ENCODE results near the gene ATP2B2. TPM values are rescaled to one million over a fixed set of nuclear protein-coding genes. Genes with fewer than 3 reads are reported as not detected.

The ATP2B2 gene
- total and polyA plus RNA-seq, 9 of the 15 experiments (the other 6 are each of a cell fraction or from before 2014, with no cell fraction given) = 0.06 TPM; not detected in 8

GRCh38 chr3:10457560-10457959 is 47.8 kb downstream of the ATP2B2 start:
- H3K36me3 ChIP-seq (ENCODE audit: control insufficient read depth, insufficient read depth, low read length) = no peaks in the 10 kb centered on the region
- no peak overlapping the region for H3K27ac ChIP-seq (ENCODE audit: extremely low read depth, low read depth, low read length)
- H3K27me3 ChIP-seq (ENCODE audit: control insufficient read depth in 2 of 2, insufficient read depth in 2 of 2, low read length in 2 of 2) = peaks cover 0 to under 1% of the 10 kb centered on the region in 2 experiments; a peak in 1 of 5 replicates
- H3K4me2 ChIP-seq (ENCODE audit: insufficient read depth, low read length) = no peak overlapping the region
- no TSS peak for BruUV-seq (replicated peaks)
- no peaks in the 10 kb centered on the region for H3K4me1 ChIP-seq (replicated peaks in 1 of 2; ENCODE audit: control insufficient read depth in 2 of 2, insufficient read depth in 2 of 2, low read length in 2 of 2)
- no peaks in the 10 kb centered on the region for H3K9me3 ChIP-seq (replicated peaks; ENCODE audit: control insufficient read depth, insufficient read depth, low read depth, low read length)
- FAIRE-seq = no peak
- in situ Hi-C loops (cut with MboI) = no loop called here
- no peak for ATAC-seq
- H4K20me1 ChIP-seq (replicated peaks; ENCODE audit: control insufficient read depth, insufficient read depth, low read length) = peaks cover 18% of the 10 kb centered on the region
- H3K9ac ChIP-seq (ENCODE audit: insufficient read depth in 1 of 2, low read depth in 2 of 2, low read length in 2 of 2) = no peak overlapping the region
- no peaks in the 10 kb centered on the region for H3K9me1 ChIP-seq (ENCODE audit: control insufficient read depth, insufficient read depth, low read length)
- WGBS (ENCODE audit: insufficient coverage, low coverage, missing lambda C conversion rate) = 0% methylated on average over 3 of the region's 3 CpGs
- POLR2A ChIA-PET = no interaction called here
- TF ChIP-seq THRA (IDR thresholded peaks at IDR 0.05) = no peak
- TF ChIP-seq STAT5B (CRISPR knock-in tag; IDR thresholded peaks at IDR 0.05) = no peak
- TF ChIP-seq YBX1 (IDR thresholded peaks at IDR 0.05) = no peak
- TF ChIP-seq ZNF316 (IDR thresholded peaks at IDR 0.05) = no peak
- TF ChIP-seq SAFB (IDR thresholded peaks at IDR 0.05; ENCODE audit: borderline replicate concordance, low read depth, low read length) = no peak
- no peak for TF ChIP-seq PCBP1 (IDR thresholded peaks at IDR 0.05; ENCODE audit: low read depth, low read length, poor library complexity, severe bottlenecking)
- no peak for TF ChIP-seq SNRNP70 (optimal IDR thresholded peaks at IDR 0.05; ENCODE audit: low read depth, low read length)
- TF ChIP-seq THAP12 (CRISPR knock-in tag; IDR thresholded peaks at IDR 0.05) = no peak
- TF ChIP-seq NR3C1 (CRISPR knock-in tag; IDR thresholded peaks at IDR 0.05) = no peak
- TF ChIP-seq U2AF1 (optimal IDR thresholded peaks at IDR 0.05; ENCODE audit: low read depth, low read length) = no peak
- no peak for TF ChIP-seq ZNF589 (CRISPR knock-in tag; IDR thresholded peaks at IDR 0.05; ENCODE audit: low read depth)
- TF ChIP-seq TCF15 (CRISPR knock-in tag; IDR thresholded peaks at IDR 0.05) = no peak
- no peak for TF ChIP-seq SMC3 (conservative IDR thresholded peaks at IDR 0.05; ENCODE audit: insufficient read depth, low read depth, low read length)
- TF ChIP-seq HDGF (IDR thresholded peaks at IDR 0.05) = no peak
- TF ChIP-seq E2F4 (CRISPR knock-in tag; IDR thresholded peaks at IDR 0.05; ENCODE audit: low read depth) = no peak
- TF ChIP-seq ZNF780A (CRISPR knock-in tag; IDR thresholded peaks at IDR 0.05) = no peak
- intact Hi-C loops (cut with micrococcal nuclease) = no loop called here
- no peak overlapping the region for H3K4me3 ChIP-seq
- no peak for DNase-seq (ENCODE audit: extremely low read depth in 1 of 4, low spot score in 3 of 4)
- H3K79me2 ChIP-seq (ENCODE audit: control insufficient read depth, insufficient read depth, low read length) = no peaks in the 10 kb centered on the region
- CTCF ChIA-PET (ENCODE audit: low intra/inter-chr PET ratio) = no interaction called here
- no peak overlapping the region for H2AFZ ChIP-seq (ENCODE audit: low read depth, low read length)
